ENCODE data around the gene NTRK3.

Gene NTRK3

DNA sequence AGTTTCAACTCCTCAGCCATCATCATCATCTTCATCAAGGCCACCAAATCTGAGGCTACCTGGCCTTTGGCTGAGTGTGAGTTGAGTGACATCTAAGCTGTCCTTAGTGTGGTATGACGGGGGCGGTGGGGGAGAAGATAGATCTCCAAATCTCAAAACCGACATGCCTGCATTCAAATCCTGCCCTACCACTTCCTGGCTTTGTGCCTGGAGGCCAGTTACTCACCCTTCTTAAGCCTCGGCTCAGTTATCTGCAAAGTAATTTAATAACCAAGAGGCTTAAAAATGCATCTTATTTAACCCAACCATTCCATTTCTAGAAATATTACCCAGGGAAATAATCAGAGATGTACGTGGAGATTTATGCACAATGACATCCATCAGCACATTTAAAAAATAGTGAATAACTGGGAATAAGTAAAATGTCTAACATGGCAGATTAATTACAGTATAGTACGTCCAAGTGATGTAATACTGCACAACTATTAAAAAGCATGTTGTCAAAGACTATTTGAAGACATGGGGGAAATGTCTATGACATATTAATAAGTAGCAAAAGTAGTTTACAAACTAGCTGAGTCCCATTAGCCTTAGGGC, 167.4 kb downstream of the NTRK3 start:
- no peak for TF ChIP-seq TAF1 (IDR thresholded peaks at IDR 0.05; ENCODE audit: borderline replicate concordance, insufficient read depth, low read length)
- no peak for TF ChIP-seq POLR2AphosphoS5 (IDR thresholded peaks at IDR 0.05; ENCODE audit: low read depth, low read length)
- no peak for TF ChIP-seq FOXP2 (optimal IDR thresholded peaks at IDR 0.05; ENCODE audit: borderline replicate concordance, extremely low read depth, extremely low read length, insufficient read depth)
- no peak for TF ChIP-seq REST (IDR thresholded peaks at IDR 0.05; ENCODE audit: insufficient read depth in 1 of 2, low read depth in 2 of 2, low read length in 2 of 2)
- TF ChIP-seq SIN3A (IDR thresholded peaks at IDR 0.05; ENCODE audit: borderline replicate concordance, insufficient read depth, low read length): no peak

GRCh38 chr15:88083811-88084760, 172.5 kb downstream of the NTRK3 start:
- TF ChIP-seq TAF1 (IDR thresholded peaks at IDR 0.05; ENCODE audit: borderline replicate concordance, insufficient read depth, low read length) (no peak), REST (IDR thresholded peaks at IDR 0.05; ENCODE audit: insufficient read depth in 1 of 2, low read depth in 2 of 2, low read length in 2 of 2) (no peak), POLR2AphosphoS5 (IDR thresholded peaks at IDR 0.05; ENCODE audit: low read depth, low read length) (no peak), SIN3A (IDR thresholded peaks at IDR 0.05; ENCODE audit: borderline replicate concordance, insufficient read depth, low read length) (no peak), FOXP2 (optimal IDR thresholded peaks at IDR 0.05; ENCODE audit: borderline replicate concordance, extremely low read depth, extremely low read length, insufficient read depth) (no peak)

DNA sequence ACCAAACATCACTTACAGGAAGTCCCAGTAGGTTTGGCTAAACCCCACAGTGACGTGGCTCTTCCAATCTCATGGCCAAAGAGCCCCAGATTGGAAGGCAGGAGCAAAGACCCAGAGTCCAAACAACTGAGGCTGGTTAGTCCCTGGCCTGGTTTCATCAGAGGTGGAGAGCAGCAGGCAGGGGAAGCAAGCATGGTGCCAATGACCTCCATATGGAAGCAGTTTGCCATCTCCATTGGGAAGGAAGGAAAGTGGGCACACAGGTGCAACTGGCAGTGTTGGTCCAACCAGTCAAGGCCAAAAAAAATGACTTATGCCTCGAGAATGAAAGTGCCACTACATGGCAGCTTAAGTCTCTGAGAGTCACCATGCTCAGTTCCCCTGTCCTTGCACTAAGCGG, 175.9 kb downstream of the NTRK3 start:
- TF ChIP-seq REST (IDR thresholded peaks at IDR 0.05; ENCODE audit: insufficient read depth in 1 of 2, low read depth in 2 of 2, low read length in 2 of 2) (no peak), FOXP2 (optimal IDR thresholded peaks at IDR 0.05; ENCODE audit: borderline replicate concordance, extremely low read depth, extremely low read length, insufficient read depth) (no peak), SIN3A (IDR thresholded peaks at IDR 0.05; ENCODE audit: borderline replicate concordance, insufficient read depth, low read length) (no peak), POLR2AphosphoS5 (IDR thresholded peaks at IDR 0.05; ENCODE audit: low read depth, low read length) (no peak), TAF1 (IDR thresholded peaks at IDR 0.05; ENCODE audit: borderline replicate concordance, insufficient read depth, low read length) (no peak)

GRCh38 chr15:88077296-88078020, 179.1 kb downstream of the NTRK3 start:
- no peak for TF ChIP-seq FOXP2 (optimal IDR thresholded peaks at IDR 0.05; ENCODE audit: borderline replicate concordance, extremely low read depth, extremely low read length, insufficient read depth)

- TF ChIP-seq FOXP2 (optimal IDR thresholded peaks at IDR 0.05; ENCODE audit: borderline replicate concordance, extremely low read depth, extremely low read length, insufficient read depth) (no peak), SIN3A (IDR thresholded peaks at IDR 0.05; ENCODE audit: borderline replicate concordance, insufficient read depth, low read length) (no peak), POLR2AphosphoS5 (IDR thresholded peaks at IDR 0.05; ENCODE audit: low read depth, low read length) (no peak), REST (IDR thresholded peaks at IDR 0.05; ENCODE audit: insufficient read depth in 1 of 2, low read depth in 2 of 2, low read length in 2 of 2) (no peak), TAF1 (IDR thresholded peaks at IDR 0.05; ENCODE audit: borderline replicate concordance, insufficient read depth, low read length) (no peak)
Measured at GRCh38 chr15:88076328-88076727, 180.2 kb downstream of the NTRK3 start.

Data from PFSK-1 (cell line).